NCI-H2196 (cell line): ENCODE results near the gene MFAP5.
"Not testable (repeated sequence)": the region's sequence is repeated elsewhere in the genome, so short reads cannot be mapped to it uniquely, and the experiment has no call there.

Experiments used
- DNase-seq: peaks from one replicate; lab custom pipeline; 2025; ENCODE audit not compliant: unreplicated experiment; lab: John Stamatoyannopoulos, UW

Gene MFAP5

GRCh38 chr12:8629486-8630033 lies 33.1 kb downstream of the MFAP5 start:
- DNase-seq: no peak

GRCh38 chr12:8628731-8629130 lies 33.9 kb downstream of the MFAP5 start:
- no peak for DNase-seq

- not testable (repeated sequence) for DNase-seq
Observed at GRCh38 chr12:8624750-8625149, 37.9 kb downstream of the MFAP5 start.

- no peak for DNase-seq
Observed at GRCh38 chr12:8622646-8623045, 40.0 kb downstream of the MFAP5 start.

- no peak for DNase-seq
Observed at GRCh38 chr12:8615206-8615605, 47.4 kb downstream of the MFAP5 start.

GRCh38 chr12:8613881-8614280 lies 48.7 kb downstream of the MFAP5 start:
- not testable (repeated sequence) for DNase-seq

GRCh38 chr12:8612629-8613028 lies 50.0 kb downstream of the MFAP5 start, which contains the start of gene AICDA:
Gene AICDA, minus strand, starts transcription at chr12:8612859. Its CDS starts 92 bp downstream, at chr12:8612767.
- no peak for DNase-seq

GRCh38 chr12:8609061-8609570 lies 53.5 kb downstream of the MFAP5 start:
- no peak for DNase-seq

- no peak for DNase-seq
Observed at GRCh38 chr12:8606890-8607289, 55.7 kb downstream of the MFAP5 start.

- no peak for DNase-seq
Observed at GRCh38 chr12:8605057-8605456, 57.6 kb downstream of the MFAP5 start.

GRCh38 chr12:8603856-8604255 lies 58.8 kb downstream of the MFAP5 start:
- DNase-seq: no peak

GRCh38 chr12:8603286-8603685 lies 59.3 kb downstream of the MFAP5 start:
- DNase-seq: no peak

GRCh38 chr12:8596561-8596960 lies 66.1 kb downstream of the MFAP5 start:
- no peak for DNase-seq
